GM12872 (cell line): ENCODE data around the gene CFAP119.

Experiments
- TF ChIP-seq, protein P1 (sequence below): IDR thresholded peaks from 3 replicates; pipeline ENCODE4 v1.5.1; 2011; ENCODE audit warnings: low read depth, mild to moderate bottlenecking, low read length, moderate library complexity; ENCODE audit not compliant: insufficient read depth

Gene CFAP119

GRCh38 chr16:30723725-30724355 lies 38.0 kb downstream of the CFAP119 start:
- TF ChIP-seq, protein P1, sequence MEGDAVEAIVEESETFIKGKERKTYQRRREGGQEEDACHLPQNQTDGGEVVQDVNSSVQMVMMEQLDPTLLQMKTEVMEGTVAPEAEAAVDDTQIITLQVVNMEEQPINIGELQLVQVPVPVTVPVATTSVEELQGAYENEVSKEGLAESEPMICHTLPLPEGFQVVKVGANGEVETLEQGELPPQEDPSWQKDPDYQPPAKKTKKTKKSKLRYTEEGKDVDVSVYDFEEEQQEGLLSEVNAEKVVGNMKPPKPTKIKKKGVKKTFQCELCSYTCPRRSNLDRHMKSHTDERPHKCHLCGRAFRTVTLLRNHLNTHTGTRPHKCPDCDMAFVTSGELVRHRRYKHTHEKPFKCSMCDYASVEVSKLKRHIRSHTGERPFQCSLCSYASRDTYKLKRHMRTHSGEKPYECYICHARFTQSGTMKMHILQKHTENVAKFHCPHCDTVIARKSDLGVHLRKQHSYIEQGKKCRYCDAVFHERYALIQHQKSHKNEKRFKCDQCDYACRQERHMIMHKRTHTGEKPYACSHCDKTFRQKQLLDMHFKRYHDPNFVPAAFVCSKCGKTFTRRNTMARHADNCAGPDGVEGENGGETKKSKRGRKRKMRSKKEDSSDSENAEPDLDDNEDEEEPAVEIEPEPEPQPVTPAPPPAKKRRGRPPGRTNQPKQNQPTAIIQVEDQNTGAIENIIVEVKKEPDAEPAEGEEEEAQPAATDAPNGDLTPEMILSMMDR: no peak

GRCh38 chr16:30722916-30723315 lies 38.9 kb downstream of the CFAP119 start:
- TF ChIP-seq, protein P1: no peak

DNA sequence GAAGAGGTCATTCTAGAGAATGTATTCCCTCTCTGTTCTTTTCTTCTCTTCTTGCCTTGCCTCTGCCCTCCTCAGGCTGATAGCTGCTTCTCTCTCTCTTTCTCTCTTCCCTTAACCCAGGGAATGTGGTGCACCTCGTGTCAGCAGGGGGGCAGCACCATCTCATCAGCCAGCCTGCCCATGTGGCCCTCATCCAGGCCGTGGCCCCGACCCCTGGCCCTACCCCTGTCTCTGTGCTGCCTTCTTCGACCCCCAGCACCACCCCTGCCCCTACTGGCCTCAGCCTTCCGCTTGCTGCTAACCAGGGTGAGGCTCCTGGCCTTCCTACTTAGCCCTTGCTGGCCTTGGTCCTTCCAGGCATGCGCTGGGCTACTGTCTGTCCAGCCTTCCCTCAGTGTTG lies 39.4 kb downstream of the CFAP119 start:
- TF ChIP-seq, protein P1: no peak

- TF ChIP-seq, protein P1: no peak
These were observed 40.3 kb downstream of the CFAP119 start for GRCh38 chr16:30721606-30722005.

DNA sequence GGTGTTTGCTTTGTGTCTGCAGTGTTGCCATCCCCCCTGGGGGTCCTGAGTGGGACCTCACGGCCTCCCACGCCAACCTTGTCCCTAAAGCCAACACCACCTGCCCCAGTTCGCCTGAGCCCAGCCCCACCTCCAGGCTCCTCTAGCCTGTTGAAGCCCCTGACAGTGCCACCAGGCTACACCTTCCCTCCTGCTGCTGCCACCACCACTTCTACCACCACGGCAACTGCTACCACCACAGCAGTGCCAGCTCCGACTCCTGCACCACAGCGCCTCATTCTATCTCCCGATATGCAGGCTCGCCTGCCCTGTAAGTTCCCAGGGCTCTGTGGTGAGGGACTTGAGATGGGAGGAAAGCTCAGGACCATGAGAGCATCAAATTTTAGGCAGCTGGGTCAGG lies 40.7 kb downstream of the CFAP119 start:
- TF ChIP-seq, protein P1: no peak

GRCh38 chr16:30720694-30721093 lies 41.2 kb downstream of the CFAP119 start:
- TF ChIP-seq, protein P1: no peak

GRCh38 chr16:30720086-30720485 lies 41.8 kb downstream of the CFAP119 start:
- TF ChIP-seq, protein P1: no peak
